ENCODE data around the gene SMIM41.

DNA sequence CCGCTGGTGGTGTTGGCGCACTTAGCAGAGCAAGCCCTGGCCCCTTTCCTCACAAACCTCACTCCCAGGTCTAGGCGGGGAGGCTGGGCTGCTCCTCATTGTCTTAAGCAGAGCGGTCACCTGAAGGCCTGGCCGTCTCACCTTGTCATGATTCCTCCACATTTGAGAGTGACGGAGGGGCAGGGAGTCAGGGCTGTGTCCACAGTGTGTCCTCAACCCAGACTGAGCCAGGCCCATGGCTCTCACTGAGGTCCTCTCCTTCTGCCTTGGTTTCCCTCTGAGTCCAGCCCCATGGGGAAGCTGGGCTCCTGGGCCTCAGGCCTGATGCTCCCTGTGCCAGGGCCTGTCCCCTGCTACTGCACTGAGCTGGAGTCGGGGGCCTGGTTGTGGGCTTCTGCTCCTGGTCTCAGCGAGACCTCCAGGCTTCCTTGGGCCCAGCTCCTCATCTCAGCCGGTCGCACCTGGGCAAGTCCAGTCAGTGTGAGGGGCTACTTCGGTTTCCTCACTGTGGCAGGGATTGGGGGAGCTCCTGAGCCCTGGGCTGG is 67.4 kb downstream of the SMIM41 start:
- TF ChIP-seq, protein P1, sequence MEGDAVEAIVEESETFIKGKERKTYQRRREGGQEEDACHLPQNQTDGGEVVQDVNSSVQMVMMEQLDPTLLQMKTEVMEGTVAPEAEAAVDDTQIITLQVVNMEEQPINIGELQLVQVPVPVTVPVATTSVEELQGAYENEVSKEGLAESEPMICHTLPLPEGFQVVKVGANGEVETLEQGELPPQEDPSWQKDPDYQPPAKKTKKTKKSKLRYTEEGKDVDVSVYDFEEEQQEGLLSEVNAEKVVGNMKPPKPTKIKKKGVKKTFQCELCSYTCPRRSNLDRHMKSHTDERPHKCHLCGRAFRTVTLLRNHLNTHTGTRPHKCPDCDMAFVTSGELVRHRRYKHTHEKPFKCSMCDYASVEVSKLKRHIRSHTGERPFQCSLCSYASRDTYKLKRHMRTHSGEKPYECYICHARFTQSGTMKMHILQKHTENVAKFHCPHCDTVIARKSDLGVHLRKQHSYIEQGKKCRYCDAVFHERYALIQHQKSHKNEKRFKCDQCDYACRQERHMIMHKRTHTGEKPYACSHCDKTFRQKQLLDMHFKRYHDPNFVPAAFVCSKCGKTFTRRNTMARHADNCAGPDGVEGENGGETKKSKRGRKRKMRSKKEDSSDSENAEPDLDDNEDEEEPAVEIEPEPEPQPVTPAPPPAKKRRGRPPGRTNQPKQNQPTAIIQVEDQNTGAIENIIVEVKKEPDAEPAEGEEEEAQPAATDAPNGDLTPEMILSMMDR (IDR thresholded peaks at IDR 0.05) = no peak
- TF ChIP-seq POLR2A (IDR thresholded peaks at IDR 0.05) = no peak
